CD4-positive, alpha-beta T cell treated with Interleukin-4 for 1 hour (primary cell): ENCODE results near the gene TBC1D2.
"Not testable (repeated sequence)": the region's sequence is repeated elsewhere in the genome, so short reads cannot be mapped to it uniquely, and the experiment has no call there.

ENCODE experiments used
- DNase-seq, 2 donors: peaks; one replicate each; pipeline ENCODE4 v3.0.0-alpha.2; 2020 to 2022

Gene TBC1D2

GRCh38 chr9:98255578-98256296 lies at the start of gene TBC1D2:
TSS of gene TBC1D2 (minus strand) at chr9:98255649. CDS start at chr9:98255541, 108 bp downstream.
- DNase-seq = peak; percentile 97 to 98

GRCh38 chr9:98304381-98304780 lies 48.9 kb upstream of the TBC1D2 start:
- no peak for DNase-seq

- no peak for DNase-seq
These were observed 48.2 kb upstream of the TBC1D2 start for GRCh38 chr9:98303633-98304125.

GRCh38 chr9:98302938-98303632 lies 47.6 kb upstream of the TBC1D2 start:
- DNase-seq = no peak

GRCh38 chr9:98302150-98302549 lies 46.7 kb upstream of the TBC1D2 start:
- DNase-seq = no peak

- DNase-seq = no peak
These were observed 45.2 kb upstream of the TBC1D2 start for GRCh38 chr9:98300611-98301010.

- no peak for DNase-seq
These were observed 43.0 kb upstream of the TBC1D2 start for GRCh38 chr9:98298476-98298875.

GRCh38 chr9:98295824-98296223 lies 40.4 kb upstream of the TBC1D2 start:
- DNase-seq = no peak

- no peak for DNase-seq
These were observed 36.4 kb upstream of the TBC1D2 start for GRCh38 chr9:98291820-98292219.

- no peak for DNase-seq
These were observed 35.0 kb upstream of the TBC1D2 start for GRCh38 chr9:98290411-98290810.

- no peak for DNase-seq
These were observed 34.3 kb upstream of the TBC1D2 start for GRCh38 chr9:98289614-98290201.

GRCh38 chr9:98288881-98289280 lies 33.4 kb upstream of the TBC1D2 start:
- no peak for DNase-seq

- DNase-seq = no peak
These were observed 31.9 kb upstream of the TBC1D2 start for GRCh38 chr9:98287384-98287783.

- no peak for DNase-seq
These were observed 30.0 kb upstream of the TBC1D2 start for GRCh38 chr9:98285446-98285845.

GRCh38 chr9:98284754-98285153 lies 29.3 kb upstream of the TBC1D2 start:
- DNase-seq = no peak

- DNase-seq = not testable (repeated sequence)
These were observed 27.7 kb upstream of the TBC1D2 start for GRCh38 chr9:98283143-98283542.

- no peak for DNase-seq
These were observed 25.8 kb upstream of the TBC1D2 start for GRCh38 chr9:98281281-98281680.

- DNase-seq = no peak
These were observed 25.1 kb upstream of the TBC1D2 start for GRCh38 chr9:98280574-98280973.

GRCh38 chr9:98280162-98280561 lies 24.7 kb upstream of the TBC1D2 start:
- no peak for DNase-seq

- DNase-seq = no peak
These were observed 21.5 kb upstream of the TBC1D2 start for GRCh38 chr9:98276907-98277469.

GRCh38 chr9:98275159-98275558 lies 19.7 kb upstream of the TBC1D2 start:
- DNase-seq = no peak

- no peak for DNase-seq
These were observed 16.6 kb upstream of the TBC1D2 start for GRCh38 chr9:98272083-98272482.

- no peak for DNase-seq
These were observed 16.0 kb upstream of the TBC1D2 start for GRCh38 chr9:98271479-98271878.

- DNase-seq = not testable (repeated sequence)
These were observed 14.8 kb upstream of the TBC1D2 start for GRCh38 chr9:98270284-98270683.
